Activated effector memory CD4-positive, alpha-beta T cell treated with anti-CD3 and anti-CD28 coated beads, Interleukin-2, amount 50 U/mL, for 16 hours (primary cell): ENCODE measurements around the gene SLC29A2.
"Not testable (repeated sequence)": the region's sequence is repeated elsewhere in the genome, so short reads cannot be mapped to it uniquely, and the experiment has no call there.

ENCODE experiments used
- DNase-seq: peaks from one replicate; pipeline ENCODE4 v3.0.0-alpha.2; 2020

SLC29A2 gene

GRCh38 chr11:66371627-66372415 is at the start of gene SLC29A2:
Gene SLC29A2 (minus strand): TSS chr11:66371760. CDS start chr11:66371591, 169 bp downstream.
- DNase-seq = peak; percentile 90

GRCh38 chr11:66420671-66421476 is 49.3 kb upstream of the SLC29A2 start, which contains the start of gene NPAS4:
Gene NPAS4 (plus strand): TSS chr11:66421035. CDS start chr11:66421180, 145 bp downstream.
- no peak for DNase-seq

GRCh38 chr11:66419825-66420224 is 48.3 kb upstream of the SLC29A2 start:
- DNase-seq = no peak

- no peak for DNase-seq
Observed at GRCh38 chr11:66418986-66419308, 47.4 kb upstream of the SLC29A2 start.

GRCh38 chr11:66418168-66418985 is 46.8 kb upstream of the SLC29A2 start:
- DNase-seq = peak; percentile 84

- DNase-seq = peak; percentile 70
Observed at GRCh38 chr11:66417000-66417399, 45.4 kb upstream of the SLC29A2 start.

- no peak for DNase-seq
Observed at GRCh38 chr11:66415423-66415822, 43.9 kb upstream of the SLC29A2 start.

- no peak for DNase-seq
Observed at GRCh38 chr11:66414120-66414934, 42.8 kb upstream of the SLC29A2 start.

GRCh38 chr11:66413167-66413566 is 41.6 kb upstream of the SLC29A2 start:
- DNase-seq = no peak

GRCh38 chr11:66412110-66412509 is 40.5 kb upstream of the SLC29A2 start:
- DNase-seq = no peak

GRCh38 chr11:66411323-66411722 is 39.8 kb upstream of the SLC29A2 start:
- no peak for DNase-seq

GRCh38 chr11:66410191-66410590 is 38.6 kb upstream of the SLC29A2 start:
- DNase-seq = no peak

GRCh38 chr11:66409226-66409625 is 37.7 kb upstream of the SLC29A2 start:
- no peak for DNase-seq

GRCh38 chr11:66408488-66409214 is 37.1 kb upstream of the SLC29A2 start:
- DNase-seq = peak; percentile 97

GRCh38 chr11:66407651-66408050 is 36.1 kb upstream of the SLC29A2 start:
- DNase-seq = no peak

- no peak for DNase-seq
Observed at GRCh38 chr11:66393954-66394353, 22.4 kb upstream of the SLC29A2 start.

GRCh38 chr11:66391322-66391721 is 19.8 kb upstream of the SLC29A2 start:
- DNase-seq = no peak

- peak; percentile 85 for DNase-seq
Observed at GRCh38 chr11:66388780-66389386, 17.3 kb upstream of the SLC29A2 start.

GRCh38 chr11:66386171-66387069 is 14.9 kb upstream of the SLC29A2 start:
- peak; percentile 92 for DNase-seq

GRCh38 chr11:66384316-66384715 is 12.8 kb upstream of the SLC29A2 start:
- DNase-seq = not testable (repeated sequence)
